ENCODE data around the gene RNF166.

The RNF166 gene

DNA sequence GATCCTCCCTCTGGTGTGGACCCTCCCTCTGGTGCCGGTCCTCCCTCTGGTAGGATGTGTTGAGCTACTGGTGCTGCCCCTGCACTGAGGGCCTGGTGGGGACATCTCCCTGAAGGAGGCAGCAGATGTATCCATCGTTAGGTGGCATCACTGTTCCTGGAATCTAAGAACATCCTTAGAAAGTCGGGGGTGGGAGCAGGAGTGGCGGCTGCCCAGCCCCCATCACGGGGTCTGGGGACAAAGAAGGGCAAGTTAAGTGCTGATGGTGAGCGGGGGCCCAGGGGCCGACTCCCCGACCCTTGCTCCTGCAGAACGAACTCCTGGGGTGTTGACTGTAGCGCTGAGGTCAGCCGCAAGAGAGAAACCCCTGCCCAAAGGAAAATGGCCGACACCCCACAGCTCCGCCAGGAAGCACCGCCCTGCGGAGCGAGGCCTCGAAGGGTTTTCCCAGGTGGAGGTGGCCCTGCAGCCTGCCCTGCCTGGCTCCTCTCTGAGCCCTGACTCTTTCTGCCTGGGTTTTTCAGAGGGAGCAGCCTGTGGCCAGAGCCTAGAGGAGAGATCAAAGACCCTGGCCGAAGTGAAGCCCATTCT is 5.6 kb upstream of the RNF166 start:
- H3K27ac Mint-ChIP-seq = no peak overlapping the region
- H3K4me3 Mint-ChIP-seq = no peak overlapping the region
- H3K27me3 Mint-ChIP-seq = no peaks in the 10 kb centered on the region
- peaks cover 12% of the 10 kb centered on the region for H3K36me3 Mint-ChIP-seq (ENCODE audit: low read depth)
- H3K4me1 Mint-ChIP-seq (ENCODE audit: low read depth) = peaks cover 12% of the 10 kb centered on the region
- no peaks in the 10 kb centered on the region for H3K9me3 Mint-ChIP-seq

DNA sequence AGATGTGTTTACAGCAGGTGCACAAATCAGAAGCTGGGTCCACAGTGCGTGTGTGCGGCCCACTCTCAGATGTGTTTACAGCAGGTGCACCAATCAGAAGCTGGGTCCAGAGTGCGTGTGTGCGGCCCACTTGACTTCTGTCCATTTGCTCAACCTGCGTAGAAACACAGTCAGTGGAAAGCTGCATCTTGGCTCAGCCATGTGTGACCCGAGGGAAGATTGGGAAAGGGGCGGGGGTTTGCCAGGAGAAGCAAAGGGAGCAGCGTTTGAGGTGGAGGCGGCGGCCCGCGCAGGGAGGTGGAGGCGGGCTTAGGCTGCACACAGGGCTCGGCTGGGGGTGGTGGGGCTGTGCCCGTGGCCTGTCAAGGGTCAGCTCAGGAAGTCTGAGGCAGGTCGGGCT is 4.3 kb upstream of the RNF166 start:
- Mint-ChIP-seq H3K27ac (no peak overlapping the region), H3K27me3 (no peaks in the 10 kb centered on the region), H3K4me1 (ENCODE audit: low read depth) (peaks cover 13% of the 10 kb centered on the region), H3K4me3 (no peak overlapping the region), H3K9me3 (no peaks in the 10 kb centered on the region), H3K36me3 (ENCODE audit: low read depth) (peaks cover 7% of the 10 kb centered on the region)

DNA sequence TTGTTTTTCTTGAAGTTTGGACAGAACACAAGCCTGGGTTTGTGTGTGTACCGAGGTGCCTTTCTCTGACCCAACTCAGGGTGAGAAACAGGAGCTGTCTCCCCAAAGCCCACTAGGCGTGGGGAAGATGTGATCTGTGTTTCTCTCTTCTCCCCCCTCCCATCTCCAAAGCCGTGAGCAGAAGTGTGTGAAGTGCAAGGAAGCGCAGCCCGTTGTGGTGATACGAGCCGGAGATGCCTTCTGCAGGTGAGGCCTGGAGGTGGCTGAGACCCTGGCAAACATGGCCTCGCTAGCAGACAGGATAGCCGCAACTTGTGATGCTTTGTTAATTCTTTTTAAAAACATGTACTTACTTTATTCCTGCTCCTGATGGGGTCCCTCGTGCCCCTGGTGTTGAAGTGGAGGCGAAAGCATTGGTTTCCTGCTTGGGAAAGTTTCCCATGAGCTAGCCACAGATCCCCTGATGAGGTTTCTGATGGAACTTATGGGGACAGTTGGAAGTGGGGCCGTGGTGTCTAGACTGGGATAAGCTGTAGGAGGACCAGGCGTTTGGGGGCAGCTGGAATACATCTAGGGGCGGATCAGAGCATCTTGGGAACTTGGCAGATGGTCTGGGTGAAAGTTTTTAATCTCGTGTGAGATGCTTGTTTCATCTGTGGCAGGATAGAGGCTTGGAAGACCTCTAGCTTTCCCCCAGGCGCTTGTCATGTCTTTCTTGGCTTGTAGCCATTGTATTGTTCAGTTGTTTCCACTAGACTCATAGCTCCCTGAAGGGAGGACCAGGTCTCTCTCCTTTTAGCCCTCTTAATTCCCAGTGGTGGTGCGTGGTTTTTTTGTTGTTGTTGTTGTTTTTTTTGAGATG is 988 bp upstream of the RNF166 start:
- Mint-ChIP-seq H3K27ac (peak overlapping the region; percentile 59), H3K36me3 (ENCODE audit: low read depth) (peaks cover 8% of the 10 kb centered on the region), H3K9me3 (no peaks in the 10 kb centered on the region), H3K4me1 (ENCODE audit: low read depth) (peaks cover 44% of the 10 kb centered on the region), H3K27me3 (no peaks in the 10 kb centered on the region), H3K4me3 (peak overlapping the region; percentile 89)

DNA sequence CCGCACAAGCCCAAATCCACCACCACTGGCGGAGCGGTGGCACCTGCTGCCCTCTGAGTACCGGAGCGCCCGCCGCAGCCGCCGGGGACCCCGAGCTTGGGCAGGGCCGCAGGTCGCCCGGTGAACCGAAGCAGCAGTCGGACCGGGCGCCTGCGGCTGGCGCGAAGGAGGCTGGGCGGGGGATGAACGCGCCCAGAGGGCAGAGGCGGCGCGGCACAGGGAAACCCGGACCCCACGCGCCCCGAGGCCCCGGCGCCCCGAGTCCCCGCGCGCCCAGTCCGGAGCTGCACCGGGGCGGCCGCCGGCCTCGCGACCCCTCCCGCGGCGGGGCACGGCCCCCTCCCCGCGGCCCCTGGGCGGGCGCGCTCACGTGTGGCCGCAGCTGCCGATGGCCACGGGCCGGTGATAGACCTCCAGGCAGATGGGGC is 393 bp downstream of the RNF166 start:
- peaks cover 57% of the 10 kb centered on the region for H3K4me1 Mint-ChIP-seq (ENCODE audit: low read depth)
- H3K4me3 Mint-ChIP-seq = peak overlapping the region; percentile 96
- H3K36me3 Mint-ChIP-seq (ENCODE audit: low read depth) = peaks cover 8% of the 10 kb centered on the region
- H3K27ac Mint-ChIP-seq = peak overlapping the region; percentile 94
- H3K27me3 Mint-ChIP-seq = no peaks in the 10 kb centered on the region
- H3K9me3 Mint-ChIP-seq = no peaks in the 10 kb centered on the region

DNA sequence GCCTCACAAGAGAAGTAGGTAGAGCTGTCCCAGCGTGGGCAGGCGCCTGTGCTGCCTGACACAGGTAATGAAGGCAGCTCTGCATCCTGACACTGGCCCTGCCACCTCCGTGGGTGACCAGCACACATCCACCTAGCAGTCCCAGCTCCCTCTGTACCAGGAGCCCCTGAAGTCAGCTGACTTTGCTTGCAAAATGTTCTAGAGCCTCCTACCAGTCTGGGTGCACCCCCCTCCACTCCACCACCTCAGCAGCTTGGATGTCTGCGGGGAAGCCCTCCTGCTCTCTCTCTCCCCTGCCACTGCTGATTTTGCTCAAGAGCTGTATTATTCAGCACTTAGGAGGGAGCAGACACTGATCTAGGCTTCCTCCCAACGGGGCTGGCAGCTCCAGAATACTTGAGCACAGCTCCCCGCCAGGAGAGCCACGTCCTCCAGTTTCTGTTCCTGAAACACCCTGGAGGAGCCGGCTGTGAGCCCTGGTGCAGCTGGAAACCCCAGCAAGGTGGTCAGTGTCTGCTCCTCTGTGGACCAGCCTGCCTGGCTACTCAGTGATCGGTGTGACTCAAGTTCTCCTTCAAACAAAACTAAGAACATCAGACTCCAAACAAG is 1.0 kb downstream of the RNF166 start:
- H3K4me1 Mint-ChIP-seq (ENCODE audit: low read depth) = peaks cover 64% of the 10 kb centered on the region
- no peaks in the 10 kb centered on the region for H3K9me3 Mint-ChIP-seq
- peaks cover 8% of the 10 kb centered on the region for H3K36me3 Mint-ChIP-seq (ENCODE audit: low read depth)
- H3K4me3 Mint-ChIP-seq = peak overlapping the region; percentile 96
- no peaks in the 10 kb centered on the region for H3K27me3 Mint-ChIP-seq
- H3K27ac Mint-ChIP-seq = peak overlapping the region; percentile 94

GRCh38 chr16:88703486-88704309 is 2.5 kb downstream of the RNF166 start:
- Mint-ChIP-seq H3K9me3 (no peaks in the 10 kb centered on the region), H3K27me3 (no peaks in the 10 kb centered on the region), H3K27ac (peak overlapping the region; percentile 97), H3K4me3 (peak overlapping the region; percentile 96), H3K4me1 (ENCODE audit: low read depth) (peaks cover 72% of the 10 kb centered on the region), H3K36me3 (ENCODE audit: low read depth) (peaks cover 13% of the 10 kb centered on the region)

DNA sequence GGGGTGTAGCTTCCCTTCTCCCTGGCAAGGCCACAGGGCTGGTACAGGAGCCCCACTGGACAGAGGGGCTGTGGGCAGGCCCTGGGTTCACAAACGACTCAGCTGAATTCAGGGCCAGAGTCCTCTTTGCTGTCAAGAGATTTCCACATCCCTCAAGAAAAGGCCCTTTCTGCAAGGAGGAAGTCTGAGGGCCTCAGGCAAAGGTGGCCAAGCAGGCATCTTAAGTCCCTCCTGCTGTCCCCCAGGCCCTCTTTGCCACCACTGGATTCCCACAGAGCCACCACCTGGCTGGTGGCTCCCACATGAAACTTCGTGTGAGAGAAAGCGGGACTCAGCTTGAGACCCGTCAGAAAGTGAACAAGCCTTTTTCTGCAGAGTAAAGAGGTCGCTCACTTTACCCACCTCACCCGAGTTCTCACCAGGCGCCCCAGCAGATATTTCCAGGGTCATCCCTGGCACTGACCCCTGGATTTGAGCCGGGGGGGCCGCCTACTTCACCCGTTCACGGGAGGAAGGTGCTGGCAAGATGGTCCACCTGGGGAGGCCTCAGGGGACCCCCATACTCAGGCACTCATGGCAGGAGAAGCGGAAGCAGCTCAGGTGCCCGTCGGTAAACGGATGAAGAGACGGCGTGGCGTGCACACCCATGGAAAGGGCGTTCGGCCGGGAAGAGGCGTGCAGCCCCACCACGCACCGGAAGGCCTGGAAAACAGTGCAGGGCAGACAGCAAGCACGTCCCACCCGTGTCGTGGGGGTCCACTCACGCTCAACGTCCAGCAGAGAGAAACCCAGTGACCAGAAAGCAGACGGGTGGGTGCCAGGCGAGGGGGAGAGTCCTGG is 3.6 kb downstream of the RNF166 start:
- Mint-ChIP-seq H3K4me1 (ENCODE audit: low read depth) (peaks cover 77% of the 10 kb centered on the region), H3K36me3 (ENCODE audit: low read depth) (peaks cover 13% of the 10 kb centered on the region), H3K27me3 (no peaks in the 10 kb centered on the region), H3K4me3 (peak overlapping the region; percentile 96), H3K9me3 (no peaks in the 10 kb centered on the region), H3K27ac (peak overlapping the region; percentile 97)

DNA sequence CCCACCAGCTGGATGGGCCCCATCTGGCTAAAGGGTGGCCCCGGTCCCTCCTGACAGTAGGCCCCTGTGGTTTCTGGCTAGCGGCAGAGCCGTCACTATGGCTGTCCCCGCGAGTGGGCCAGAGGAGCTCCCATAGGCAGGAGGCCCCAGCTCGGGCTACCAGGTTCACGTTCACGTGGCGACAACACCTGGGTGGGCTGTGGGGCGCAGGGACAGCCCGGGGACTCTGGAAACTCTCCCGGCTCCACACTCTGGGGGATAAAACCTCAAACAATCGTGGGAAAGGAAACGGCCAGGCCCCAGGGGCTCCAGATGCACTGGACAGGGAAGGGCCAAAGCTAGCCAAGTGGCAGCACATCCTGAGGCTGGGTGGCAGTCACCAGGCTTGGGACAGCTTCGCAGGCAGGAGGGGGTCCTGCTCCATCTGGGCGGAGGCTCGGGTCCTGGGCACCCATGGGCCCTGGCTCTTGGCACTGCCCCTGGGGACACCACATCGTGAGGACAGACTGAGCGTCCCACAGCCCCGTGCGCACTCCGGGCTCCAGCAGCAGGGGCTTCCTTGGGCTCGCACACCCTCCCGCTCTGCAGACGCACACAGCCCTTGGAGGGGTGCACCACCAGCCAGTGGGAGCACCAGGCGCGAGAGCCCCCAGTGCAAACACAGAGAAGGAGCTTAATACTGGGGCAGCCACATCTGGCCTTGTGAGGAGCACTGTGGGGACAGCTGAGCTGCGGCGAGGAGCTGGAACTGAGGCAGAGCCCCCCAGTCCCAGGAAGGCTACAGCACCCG is 4.4 kb downstream of the RNF166 start:
- H3K4me3 Mint-ChIP-seq = peak overlapping the region; percentile 96
- peak overlapping the region; percentile 97 for H3K27ac Mint-ChIP-seq
- peaks cover 70% of the 10 kb centered on the region for H3K4me1 Mint-ChIP-seq (ENCODE audit: low read depth)
- H3K27me3 Mint-ChIP-seq = no peaks in the 10 kb centered on the region
- peaks cover 13% of the 10 kb centered on the region for H3K36me3 Mint-ChIP-seq (ENCODE audit: low read depth)
- H3K9me3 Mint-ChIP-seq = no peaks in the 10 kb centered on the region

- Mint-ChIP-seq H3K4me1 (ENCODE audit: low read depth) (peaks cover 70% of the 10 kb centered on the region), H3K36me3 (ENCODE audit: low read depth) (peaks cover 13% of the 10 kb centered on the region), H3K4me3 (peak overlapping the region; percentile 96), H3K27ac (peak overlapping the region; percentile 94), H3K27me3 (no peaks in the 10 kb centered on the region), H3K9me3 (no peaks in the 10 kb centered on the region)
Measured at GRCh38 chr16:88700636-88701482, 5.3 kb downstream of the RNF166 start.

DNA sequence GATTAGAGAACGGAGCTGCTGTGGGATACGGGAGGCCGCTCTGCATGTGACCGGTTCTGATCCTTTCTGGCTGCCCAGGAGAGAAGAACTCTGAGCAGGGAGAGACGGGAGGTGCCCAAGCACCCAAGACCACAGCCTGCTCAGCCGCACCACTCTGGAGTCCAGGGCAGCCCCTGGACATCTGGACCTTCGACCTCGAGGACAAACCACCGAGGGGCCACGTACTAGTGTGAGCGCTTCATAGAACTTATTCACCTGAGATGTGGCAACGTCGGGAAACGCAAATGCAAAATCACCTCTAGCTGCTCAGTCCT is 5.9 kb downstream of the RNF166 start:
- Mint-ChIP-seq H3K4me1 (ENCODE audit: low read depth) (peaks cover 68% of the 10 kb centered on the region), H3K9me3 (no peaks in the 10 kb centered on the region), H3K27ac (peak overlapping the region; percentile 94), H3K4me3 (peak overlapping the region; percentile 96), H3K27me3 (no peaks in the 10 kb centered on the region), H3K36me3 (ENCODE audit: low read depth) (peaks cover 13% of the 10 kb centered on the region)

DNA sequence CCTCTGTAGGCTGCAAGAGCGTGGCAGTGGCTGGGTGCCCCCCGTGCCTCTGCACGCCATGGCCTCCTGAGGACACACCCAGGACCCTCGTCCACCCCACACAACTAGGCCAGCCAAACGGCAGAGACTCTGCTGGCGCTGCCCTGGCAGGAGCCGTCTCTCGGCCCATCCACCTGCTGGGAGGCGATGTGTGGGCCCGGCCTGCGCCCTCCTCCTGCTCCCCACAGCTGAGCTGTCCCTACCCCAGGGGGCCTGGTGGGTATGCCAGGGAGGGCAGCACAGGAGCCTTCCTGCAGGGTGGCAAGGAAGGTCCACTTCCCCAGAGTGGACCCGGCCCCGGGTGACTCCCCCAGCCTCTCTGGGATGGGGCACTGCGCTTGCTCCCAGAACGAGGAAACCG is 7.0 kb downstream of the RNF166 start:
- Mint-ChIP-seq H3K36me3 (ENCODE audit: low read depth) (peaks cover 13% of the 10 kb centered on the region), H3K4me3 (no peak overlapping the region), H3K27me3 (no peaks in the 10 kb centered on the region), H3K9me3 (no peaks in the 10 kb centered on the region), H3K27ac (no peak overlapping the region), H3K4me1 (ENCODE audit: low read depth) (peaks cover 58% of the 10 kb centered on the region)

DNA sequence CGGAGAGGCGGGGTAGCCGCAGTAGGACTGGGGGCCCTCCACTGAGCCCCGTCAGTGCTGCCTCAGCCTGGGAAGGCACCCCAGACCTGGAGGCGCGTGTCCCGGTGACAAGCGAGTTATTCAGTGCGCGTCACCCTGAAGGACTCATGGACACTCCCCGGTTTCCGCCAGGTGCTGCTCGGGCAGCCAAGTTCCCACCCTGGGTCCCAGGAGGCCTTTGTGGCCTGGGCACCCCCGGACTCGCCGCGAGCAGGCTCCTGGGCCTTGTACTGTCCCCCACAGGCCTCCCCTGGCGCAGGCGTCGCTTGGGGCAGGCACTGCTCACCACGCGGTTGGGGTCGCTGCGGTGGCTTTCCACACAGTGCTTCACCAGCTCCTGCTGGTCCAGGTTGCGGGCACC is 7.6 kb downstream of the RNF166 start:
- no peak overlapping the region for H3K4me3 Mint-ChIP-seq
- no peak overlapping the region for H3K27ac Mint-ChIP-seq
- peaks cover 53% of the 10 kb centered on the region for H3K4me1 Mint-ChIP-seq (ENCODE audit: low read depth)
- H3K27me3 Mint-ChIP-seq = no peaks in the 10 kb centered on the region
- H3K36me3 Mint-ChIP-seq (ENCODE audit: low read depth) = peaks cover 13% of the 10 kb centered on the region
- H3K9me3 Mint-ChIP-seq = no peaks in the 10 kb centered on the region
